Sigmoid colon (tissue), 4 donors: ENCODE results near the gene KRTAP4-9.
"Not testable (repeated sequence)": the region's sequence is repeated elsewhere in the genome, so short reads cannot be mapped to it uniquely, and the experiment has no call there.

ENCODE experiments used
- EP300 ChIP-seq, 4 donors: sonication (generic); formaldehyde crosslinking; IDR thresholded peaks; one replicate each; pipeline ENCODE4 v1.6.1; 2017; ENCODE audit warnings: antibody characterized with exemption in 4 of 4
- POLR2A ChIP-seq, 2 donors: fragments of 450-650 bp; IDR thresholded peaks; one replicate each; pipeline ENCODE4 v1.6.1; 2016; ENCODE audit warnings: antibody characterized with exemption in 2 of 2, mild to moderate bottlenecking in 2 of 2, moderate library complexity in 2 of 2
- POLR2AphosphoS5 ChIP-seq, 4 donors: sonication (generic); formaldehyde crosslinking; IDR thresholded peaks; one replicate each; pipeline ENCODE4 v1.6.1; 2017; ENCODE audit warnings: antibody characterized with exemption in 4 of 4
- TF ChIP-seq, protein P1 (sequence below), 4 experiments: fragments of 450-650 bp in 3 of 4; fragments of 200-600 bp in 1 of 4; IDR thresholded peaks; one replicate each; pipeline ENCODE4 v1.5.1; 2016 to 2019; ENCODE audit warnings: antibody characterized with exemption in 4 of 4, mild to moderate bottlenecking in 3 of 4, moderate library complexity in 2 of 4

DNA sequence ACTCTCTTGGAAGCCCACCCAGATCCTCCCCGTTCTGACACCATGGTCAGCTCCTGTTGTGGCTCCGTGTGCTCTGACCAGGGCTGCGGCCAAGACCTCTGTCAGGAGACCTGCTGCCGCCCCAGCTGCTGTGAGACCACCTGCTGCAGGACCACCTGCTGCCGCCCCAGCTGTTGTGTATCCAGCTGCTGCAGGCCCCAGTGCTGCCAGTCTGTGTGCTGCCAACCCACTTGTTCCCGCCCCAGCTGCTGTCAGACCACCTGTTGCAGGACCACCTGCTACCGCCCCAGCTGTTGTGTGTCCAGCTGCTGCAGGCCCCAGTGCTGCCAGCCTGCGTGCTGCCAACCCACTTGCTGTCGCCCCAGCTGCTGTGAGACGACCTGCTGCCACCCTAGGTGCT is at the start of gene KRTAP4-9:
- TF ChIP-seq, protein P1, sequence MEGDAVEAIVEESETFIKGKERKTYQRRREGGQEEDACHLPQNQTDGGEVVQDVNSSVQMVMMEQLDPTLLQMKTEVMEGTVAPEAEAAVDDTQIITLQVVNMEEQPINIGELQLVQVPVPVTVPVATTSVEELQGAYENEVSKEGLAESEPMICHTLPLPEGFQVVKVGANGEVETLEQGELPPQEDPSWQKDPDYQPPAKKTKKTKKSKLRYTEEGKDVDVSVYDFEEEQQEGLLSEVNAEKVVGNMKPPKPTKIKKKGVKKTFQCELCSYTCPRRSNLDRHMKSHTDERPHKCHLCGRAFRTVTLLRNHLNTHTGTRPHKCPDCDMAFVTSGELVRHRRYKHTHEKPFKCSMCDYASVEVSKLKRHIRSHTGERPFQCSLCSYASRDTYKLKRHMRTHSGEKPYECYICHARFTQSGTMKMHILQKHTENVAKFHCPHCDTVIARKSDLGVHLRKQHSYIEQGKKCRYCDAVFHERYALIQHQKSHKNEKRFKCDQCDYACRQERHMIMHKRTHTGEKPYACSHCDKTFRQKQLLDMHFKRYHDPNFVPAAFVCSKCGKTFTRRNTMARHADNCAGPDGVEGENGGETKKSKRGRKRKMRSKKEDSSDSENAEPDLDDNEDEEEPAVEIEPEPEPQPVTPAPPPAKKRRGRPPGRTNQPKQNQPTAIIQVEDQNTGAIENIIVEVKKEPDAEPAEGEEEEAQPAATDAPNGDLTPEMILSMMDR (IDR thresholded peaks at IDR 0.05) = not testable (repeated sequence)
- TF ChIP-seq POLR2AphosphoS5, EP300, POLR2A (IDR thresholded peaks at IDR 0.05): not testable (repeated sequence)
